WTC11 (cell line): ENCODE data around the gene MAGEB17. TPM values are rescaled to one million over a fixed set of nuclear protein-coding genes. Genes with fewer than 3 reads are reported as not detected.

ENCODE experiments used
- ATAC-seq: fragments of 200-7000 bp; cut with Tn5 transposase; 2 replicates; pipeline ENCODE4 v1.10.0; 2021; ENCODE audit warnings: mild to moderate bottlenecking, moderate library complexity
- CTCF ChIA-PET: fragments of 300-600 bp; sonication (Branson Sonifier 250); formaldehyde crosslinking; loops from one replicate; lab custom pipeline; 2021; ENCODE audit warnings: antibody characterized with exemption; lab: Charles Lee
- POLR2A ChIA-PET: fragments of 350-600 bp; sonication (Branson Sonifier 250); formaldehyde crosslinking; loops from one replicate; lab custom pipeline; 2021; ENCODE audit warnings: antibody characterized with exemption; lab: Charles Lee
- DNase-seq: peaks from one replicate; pipeline ENCODE4 v3.0.0; 2021; ENCODE audit warnings: low spot score
- H3K27ac Mint-ChIP-seq: 2 replicates; pipeline ENCODE4 v1.8.0; 2021; ENCODE audit warnings: mixed read lengths
- H3K27me3 Mint-ChIP-seq: 2 replicates; pipeline ENCODE4 v1.8.0; 2021; ENCODE audit warnings: low read depth, mild to moderate bottlenecking, moderate library complexity, mixed read lengths
- H3K36me3 Mint-ChIP-seq: 2 replicates; pipeline ENCODE4 v1.8.0; 2021; ENCODE audit warnings: mixed read lengths
- H3K4me1 Mint-ChIP-seq: 2 replicates; pipeline ENCODE4 v1.8.0; 2022; ENCODE audit warnings: mixed read lengths
- H3K4me3 Mint-ChIP-seq: 2 replicates; pipeline ENCODE4 v1.8.0; 2021; ENCODE audit warnings: mild to moderate bottlenecking, moderate library complexity, mixed read lengths
- H3K9me3 Mint-ChIP-seq: 2 replicates; pipeline ENCODE4 v1.8.0; 2021; ENCODE audit warnings: mixed read lengths
- FOXJ3 ChIP-seq: sonication (generic); formaldehyde crosslinking; IDR thresholded peaks from 2 replicates; pipeline ENCODE4 v1.9.0; 2021; ENCODE audit warnings: missing genetic modification reagents, mild to moderate bottlenecking, borderline replicate concordance
- JAZF1 ChIP-seq: fragments of 250-450 bp; sonication (Bioruptor Pico); IDR thresholded peaks from 2 replicates; pipeline ENCODE4 v1.9.0; 2021; ENCODE audit warnings: moderate library complexity, mild to moderate bottlenecking, inconsistent platforms
- JUN ChIP-seq: sonication (generic); formaldehyde crosslinking; IDR thresholded peaks from 2 replicates; pipeline ENCODE4 v1.8.0; 2023; ENCODE audit warnings: mild to moderate bottlenecking, missing genetic modification reagents
- NFYB ChIP-seq: sonication (generic); formaldehyde crosslinking; conservative IDR thresholded peaks from 2 replicates; pipeline ENCODE4 v1.8.0; 2022; ENCODE audit warnings: low read depth, missing genetic modification reagents
- RORB ChIP-seq: fragments of 250-450 bp; sonication (Bioruptor Pico); IDR thresholded peaks from 2 replicates; pipeline ENCODE4 v1.9.0; 2021; ENCODE audit warnings: mild to moderate bottlenecking
- ZBTB21 ChIP-seq: sonication (generic); formaldehyde crosslinking; IDR thresholded peaks from 2 replicates; pipeline ENCODE4 v1.8.1; 2023; ENCODE audit warnings: mild to moderate bottlenecking, missing genetic modification reagents, borderline replicate concordance
- ZNF138 ChIP-seq: sonication (generic); formaldehyde crosslinking; conservative IDR thresholded peaks from 2 replicates; pipeline ENCODE4 v1.8.1; 2022; ENCODE audit warnings: mild to moderate bottlenecking, moderate library complexity, missing genetic modification reagents
- ZNF232 ChIP-seq: sonication (generic); formaldehyde crosslinking; IDR thresholded peaks from 2 replicates; pipeline ENCODE4 v1.8.0; 2022; ENCODE audit warnings: mild to moderate bottlenecking, missing genetic modification reagents
- total RNA-seq: library from RNA; stranded (reverse); gene quantifications from 3 replicates; pipeline ENCODE4 v1.2.3, GENCODE V29; 2021
- TF ChIP-seq, protein P1 (sequence below): sonication (generic); formaldehyde crosslinking; IDR thresholded peaks from 2 replicates; pipeline ENCODE4 v1.8.1; 2023; ENCODE audit warnings: mild to moderate bottlenecking, missing genetic modification reagents, moderate library complexity
- TF ChIP-seq, protein P2 (sequence below): fragments of 200-600 bp; IDR thresholded peaks from 2 replicates; pipeline ENCODE4 v1.8.0; 2022; ENCODE audit warnings: antibody characterized with exemption
- TF ChIP-seq, protein P3 (sequence below): sonication (generic); formaldehyde crosslinking; IDR thresholded peaks from 2 replicates; pipeline ENCODE4 v1.8.0; 2022; ENCODE audit warnings: mild to moderate bottlenecking, missing genetic modification reagents
- TF ChIP-seq, protein P4 (sequence below): sonication (generic); formaldehyde crosslinking; IDR thresholded peaks from 2 replicates; pipeline ENCODE4 v1.8.0; 2022; ENCODE audit warnings: mild to moderate bottlenecking, missing genetic modification reagents
- TF ChIP-seq, protein P5 (sequence below): sonication (generic); formaldehyde crosslinking; IDR thresholded peaks from 2 replicates; pipeline ENCODE4 v1.8.0; 2022; ENCODE audit warnings: mild to moderate bottlenecking, missing genetic modification reagents
- TF ChIP-seq, protein P6 (sequence below): sonication (generic); formaldehyde crosslinking; IDR thresholded peaks from 2 replicates; pipeline ENCODE4 v1.8.1; 2023; ENCODE audit warnings: mild to moderate bottlenecking, moderate library complexity, missing genetic modification reagents
- TF ChIP-seq, protein P7 (sequence below): sonication (generic); formaldehyde crosslinking; IDR thresholded peaks from 2 replicates; pipeline ENCODE4 v1.8.1; 2023; ENCODE audit warnings: mild to moderate bottlenecking, missing genetic modification reagents

Gene MAGEB17
- total RNA-seq, 1 experiment from 2014 or later, result 0.63 TPM

DNA sequence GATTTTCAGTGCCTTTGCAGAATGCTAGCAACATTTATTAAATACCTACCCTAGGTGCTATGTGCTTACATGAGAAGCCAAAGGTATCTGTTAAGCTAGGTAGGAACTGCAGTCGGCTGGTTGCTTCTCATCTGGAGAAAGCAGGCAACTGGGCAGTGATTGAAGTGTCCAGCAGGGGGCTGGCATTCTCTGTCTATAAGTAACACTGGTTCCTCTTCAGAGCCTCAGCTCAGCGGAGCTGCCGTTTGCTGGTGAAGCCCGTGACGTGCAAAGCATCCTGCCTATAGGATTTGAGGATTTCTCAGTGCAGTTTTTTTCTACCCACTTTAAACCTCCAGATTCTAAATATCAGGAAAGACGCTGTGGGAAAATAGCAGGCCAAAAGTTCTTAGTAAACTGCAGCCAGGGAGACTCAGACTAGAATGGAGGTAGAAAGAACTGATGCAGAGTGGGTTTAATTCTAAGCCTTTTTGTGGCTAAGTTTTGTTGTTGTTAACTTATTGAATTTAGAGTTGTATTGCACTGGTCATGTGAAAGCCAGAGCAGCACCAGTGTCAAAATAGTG is 44.0 kb upstream of the MAGEB17 start, which contains the start of gene GRPR:
Gene GRPR, plus strand, starts transcription at position 344 of the 565 bp plus-strand sequence. CDS start 389 bp downstream, outside the sequence.
- Mint-ChIP-seq H3K9me3 (peaks cover 21% of the 10 kb centered on the region), H3K4me3 (peak within 1 kb of the TSS; percentile 74)
- peak; percentile 82 for DNase-seq
- CTCF ChIA-PET, result interaction anchor here (0.7 to 2.6 kb wide), 23 partner anchors 8 to 385 kb away, joined by 3 to 17 read pairs (median 3); partner anchors contain the start of gene CA5B
- no peak for TF ChIP-seq ZBTB21 (CRISPR knock-in tag)
- 0 out of 2 replicates have a peak, but pooled peaks have one; percentile 10 for TF ChIP-seq NFYB (CRISPR knock-in tag)
- TF ChIP-seq, protein P1, sequence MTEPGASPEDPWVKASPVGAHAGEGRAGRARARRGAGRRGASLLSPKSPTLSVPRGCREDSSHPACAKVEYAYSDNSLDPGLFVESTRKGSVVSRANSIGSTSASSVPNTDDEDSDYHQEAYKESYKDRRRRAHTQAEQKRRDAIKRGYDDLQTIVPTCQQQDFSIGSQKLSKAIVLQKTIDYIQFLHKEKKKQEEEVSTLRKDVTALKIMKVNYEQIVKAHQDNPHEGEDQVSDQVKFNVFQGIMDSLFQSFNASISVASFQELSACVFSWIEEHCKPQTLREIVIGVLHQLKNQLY (CRISPR knock-in tag), result no peak
- TF ChIP-seq, protein P2, sequence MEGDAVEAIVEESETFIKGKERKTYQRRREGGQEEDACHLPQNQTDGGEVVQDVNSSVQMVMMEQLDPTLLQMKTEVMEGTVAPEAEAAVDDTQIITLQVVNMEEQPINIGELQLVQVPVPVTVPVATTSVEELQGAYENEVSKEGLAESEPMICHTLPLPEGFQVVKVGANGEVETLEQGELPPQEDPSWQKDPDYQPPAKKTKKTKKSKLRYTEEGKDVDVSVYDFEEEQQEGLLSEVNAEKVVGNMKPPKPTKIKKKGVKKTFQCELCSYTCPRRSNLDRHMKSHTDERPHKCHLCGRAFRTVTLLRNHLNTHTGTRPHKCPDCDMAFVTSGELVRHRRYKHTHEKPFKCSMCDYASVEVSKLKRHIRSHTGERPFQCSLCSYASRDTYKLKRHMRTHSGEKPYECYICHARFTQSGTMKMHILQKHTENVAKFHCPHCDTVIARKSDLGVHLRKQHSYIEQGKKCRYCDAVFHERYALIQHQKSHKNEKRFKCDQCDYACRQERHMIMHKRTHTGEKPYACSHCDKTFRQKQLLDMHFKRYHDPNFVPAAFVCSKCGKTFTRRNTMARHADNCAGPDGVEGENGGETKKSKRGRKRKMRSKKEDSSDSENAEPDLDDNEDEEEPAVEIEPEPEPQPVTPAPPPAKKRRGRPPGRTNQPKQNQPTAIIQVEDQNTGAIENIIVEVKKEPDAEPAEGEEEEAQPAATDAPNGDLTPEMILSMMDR, result peak; percentile 58
- no peak for TF ChIP-seq JUN (CRISPR knock-in tag)
- TF ChIP-seq, all 79 proteins: peak for 2
- Mint-ChIP-seq H3K27me3 (peaks cover 3% of the 10 kb centered on the region; the same call in 1 of the 2 replicates), H3K36me3 (peaks cover 22% of the 10 kb centered on the region), H3K4me1 (peaks cover 45% of the 10 kb centered on the region), H3K27ac (peak within 1 kb of the TSS; percentile 83)
- ATAC-seq, result peak; percentile 99
- POLR2A ChIA-PET, result interaction anchor here (0.6 kb wide), 1 partner anchor 590 kb away, joined by 4 read pairs; no protein-coding TSS in a partner anchor

DNA sequence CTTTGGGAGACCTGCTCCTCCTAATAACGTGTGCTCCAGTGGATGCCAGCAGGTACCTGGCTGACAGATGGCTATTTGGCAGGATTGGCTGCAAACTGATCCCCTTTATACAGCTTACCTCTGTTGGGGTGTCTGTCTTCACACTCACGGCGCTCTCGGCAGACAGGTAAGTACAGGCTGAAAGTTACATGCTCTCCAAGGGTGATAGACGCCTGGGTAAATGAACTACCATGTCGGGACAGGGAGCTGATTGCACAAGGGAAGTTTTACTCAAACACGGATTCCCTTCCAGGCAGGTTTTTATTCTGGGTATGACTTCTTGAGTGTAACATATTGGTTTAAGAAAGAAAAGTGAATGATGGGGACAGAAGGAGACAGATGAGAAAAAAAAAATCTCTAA is 43.1 kb upstream of the MAGEB17 start:
- Mint-ChIP-seq H3K27me3 (peaks cover 3% of the 10 kb centered on the region; the same call in 1 of the 2 replicates), H3K9me3 (peaks cover 16% of the 10 kb centered on the region), H3K36me3 (peaks cover 19% of the 10 kb centered on the region), H3K27ac (peak overlapping the region; percentile 83), H3K4me3 (peak overlapping the region; percentile 74), H3K4me1 (peaks cover 53% of the 10 kb centered on the region)
- TF ChIP-seq, protein P3, sequence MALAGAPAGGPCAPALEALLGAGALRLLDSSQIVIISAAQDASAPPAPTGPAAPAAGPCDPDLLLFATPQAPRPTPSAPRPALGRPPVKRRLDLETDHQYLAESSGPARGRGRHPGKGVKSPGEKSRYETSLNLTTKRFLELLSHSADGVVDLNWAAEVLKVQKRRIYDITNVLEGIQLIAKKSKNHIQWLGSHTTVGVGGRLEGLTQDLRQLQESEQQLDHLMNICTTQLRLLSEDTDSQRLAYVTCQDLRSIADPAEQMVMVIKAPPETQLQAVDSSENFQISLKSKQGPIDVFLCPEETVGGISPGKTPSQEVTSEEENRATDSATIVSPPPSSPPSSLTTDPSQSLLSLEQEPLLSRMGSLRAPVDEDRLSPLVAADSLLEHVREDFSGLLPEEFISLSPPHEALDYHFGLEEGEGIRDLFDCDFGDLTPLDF (CRISPR knock-in tag), result no peak
- TF ChIP-seq ZNF138 (CRISPR knock-in tag), result no peak
- no peak for TF ChIP-seq JAZF1 (CRISPR knock-in tag)
- TF ChIP-seq, protein P4, sequence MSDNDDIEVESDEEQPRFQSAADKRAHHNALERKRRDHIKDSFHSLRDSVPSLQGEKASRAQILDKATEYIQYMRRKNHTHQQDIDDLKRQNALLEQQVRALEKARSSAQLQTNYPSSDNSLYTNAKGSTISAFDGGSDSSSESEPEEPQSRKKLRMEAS, result no peak
- TF ChIP-seq, protein P5, sequence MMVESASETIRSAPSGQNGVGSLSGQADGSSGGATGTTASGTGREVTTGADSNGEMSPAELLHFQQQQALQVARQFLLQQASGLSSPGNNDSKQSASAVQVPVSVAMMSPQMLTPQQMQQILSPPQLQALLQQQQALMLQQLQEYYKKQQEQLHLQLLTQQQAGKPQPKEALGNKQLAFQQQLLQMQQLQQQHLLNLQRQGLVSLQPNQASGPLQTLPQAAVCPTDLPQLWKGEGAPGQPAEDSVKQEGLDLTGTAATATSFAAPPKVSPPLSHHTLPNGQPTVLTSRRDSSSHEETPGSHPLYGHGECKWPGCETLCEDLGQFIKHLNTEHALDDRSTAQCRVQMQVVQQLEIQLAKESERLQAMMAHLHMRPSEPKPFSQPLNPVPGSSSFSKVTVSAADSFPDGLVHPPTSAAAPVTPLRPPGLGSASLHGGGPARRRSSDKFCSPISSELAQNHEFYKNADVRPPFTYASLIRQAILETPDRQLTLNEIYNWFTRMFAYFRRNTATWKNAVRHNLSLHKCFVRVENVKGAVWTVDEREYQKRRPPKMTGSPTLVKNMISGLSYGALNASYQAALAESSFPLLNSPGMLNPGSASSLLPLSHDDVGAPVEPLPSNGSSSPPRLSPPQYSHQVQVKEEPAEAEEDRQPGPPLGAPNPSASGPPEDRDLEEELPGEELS (CRISPR knock-in tag), result no peak
- TF ChIP-seq, protein P6, sequence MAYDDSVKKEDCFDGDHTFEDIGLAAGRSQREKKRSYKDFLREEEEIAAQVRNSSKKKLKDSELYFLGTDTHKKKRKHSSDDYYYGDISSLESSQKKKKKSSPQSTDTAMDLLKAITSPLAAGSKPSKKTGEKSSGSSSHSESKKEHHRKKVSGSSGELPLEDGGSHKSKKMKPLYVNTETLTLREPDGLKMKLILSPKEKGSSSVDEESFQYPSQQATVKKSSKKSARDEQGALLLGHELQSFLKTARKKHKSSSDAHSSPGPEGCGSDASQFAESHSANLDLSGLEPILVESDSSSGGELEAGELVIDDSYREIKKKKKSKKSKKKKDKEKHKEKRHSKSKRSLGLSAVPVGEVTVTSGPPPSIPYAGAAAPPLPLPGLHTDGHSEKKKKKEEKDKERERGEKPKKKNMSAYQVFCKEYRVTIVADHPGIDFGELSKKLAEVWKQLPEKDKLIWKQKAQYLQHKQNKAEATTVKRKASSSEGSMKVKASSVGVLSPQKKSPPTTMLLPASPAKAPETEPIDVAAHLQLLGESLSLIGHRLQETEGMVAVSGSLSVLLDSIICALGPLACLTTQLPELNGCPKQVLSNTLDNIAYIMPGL (CRISPR knock-in tag), result no peak
- no peak for TF ChIP-seq FOXJ3 (CRISPR knock-in tag)
- TF ChIP-seq, protein P7, sequence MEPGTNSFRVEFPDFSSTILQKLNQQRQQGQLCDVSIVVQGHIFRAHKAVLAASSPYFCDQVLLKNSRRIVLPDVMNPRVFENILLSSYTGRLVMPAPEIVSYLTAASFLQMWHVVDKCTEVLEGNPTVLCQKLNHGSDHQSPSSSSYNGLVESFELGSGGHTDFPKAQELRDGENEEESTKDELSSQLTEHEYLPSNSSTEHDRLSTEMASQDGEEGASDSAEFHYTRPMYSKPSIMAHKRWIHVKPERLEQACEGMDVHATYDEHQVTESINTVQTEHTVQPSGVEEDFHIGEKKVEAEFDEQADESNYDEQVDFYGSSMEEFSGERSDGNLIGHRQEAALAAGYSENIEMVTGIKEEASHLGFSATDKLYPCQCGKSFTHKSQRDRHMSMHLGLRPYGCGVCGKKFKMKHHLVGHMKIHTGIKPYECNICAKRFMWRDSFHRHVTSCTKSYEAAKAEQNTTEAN (CRISPR knock-in tag), result no peak
- TF ChIP-seq ZNF232, result no peak
- TF ChIP-seq RORB (CRISPR knock-in tag), result no peak
- DNase-seq (no peak), ATAC-seq (no peak)
- ChIA-PET CTCF (interaction anchor here (1.5 to 1.7 kb wide), 2 partner anchors 63 kb away, joined by 3 to 4 read pairs; no protein-coding TSS in a partner anchor), POLR2A (interaction anchor here (0.5 to 0.7 kb wide), 2 partner anchors 10 to 160 kb away, joined by 3 to 4 read pairs; no protein-coding TSS in a partner anchor)
